Measurements from ENCODE around the gene CFAP74.
"Not testable (repeated sequence)": the region's sequence is repeated elsewhere in the genome, so short reads cannot be mapped to it uniquely, and the experiment has no call there.

Gene CFAP74

DNA sequence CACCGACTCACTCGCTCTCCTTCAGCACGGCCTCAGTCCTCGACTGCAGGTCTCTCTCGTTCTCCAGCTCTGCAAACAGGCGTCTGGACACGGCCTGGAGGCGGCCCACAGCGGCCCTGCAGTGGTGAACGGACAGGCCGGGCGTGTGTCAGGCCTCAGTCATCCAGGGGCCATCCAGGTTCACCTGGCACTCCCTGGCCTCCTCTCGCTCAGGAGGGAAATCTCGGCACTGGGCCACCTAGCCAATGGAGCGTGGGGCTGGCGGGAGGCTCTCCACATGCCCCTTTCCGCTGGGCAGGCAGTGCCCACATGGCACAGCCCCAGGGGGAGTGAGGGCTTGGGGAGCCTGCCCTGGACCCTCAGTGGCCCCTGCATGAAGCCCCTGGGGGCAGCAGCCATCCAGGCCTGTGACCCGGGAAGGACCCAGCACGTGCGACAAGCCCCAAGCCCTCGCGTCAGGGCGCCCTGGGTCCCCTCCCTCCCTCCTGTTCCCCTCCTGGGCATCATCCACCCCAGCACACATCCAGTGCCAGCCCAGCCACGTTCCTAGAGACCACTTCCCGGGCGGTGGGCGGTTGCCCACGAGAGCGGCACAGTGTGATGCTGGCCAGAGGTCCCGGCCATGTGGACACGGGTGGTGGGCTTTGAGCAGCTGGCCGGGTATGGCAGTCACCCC lies 18.1 kb downstream of the CFAP74 start:
- no peak overlapping the region for H3K4me3 Mint-ChIP-seq
- DNase-seq (ENCODE audit: low spot score in 2 of 2), result no peak
- H3K27ac Mint-ChIP-seq (ENCODE audit: low read depth), result no peak overlapping the region
- no peaks in the 10 kb centered on the region for H3K4me1 Mint-ChIP-seq
- no peaks in the 10 kb centered on the region for H3K36me3 Mint-ChIP-seq (ENCODE audit: insufficient read depth)
- no peaks in the 10 kb centered on the region for H3K9me3 Mint-ChIP-seq
- ATAC-seq (replicated peaks; ENCODE audit: extremely low read depth, poor library complexity, severe bottlenecking), result no peak
- peaks cover 27% of the 10 kb centered on the region for H3K27me3 Mint-ChIP-seq

GRCh38 chr1:1984560-1985070 lies 19.0 kb downstream of the CFAP74 start:
- H3K4me1 Mint-ChIP-seq, result no peaks in the 10 kb centered on the region
- peaks cover 18% of the 10 kb centered on the region for H3K27me3 Mint-ChIP-seq
- no peak overlapping the region for H3K4me3 Mint-ChIP-seq
- DNase-seq (ENCODE audit: low spot score in 2 of 2), result no peak
- H3K27ac Mint-ChIP-seq (ENCODE audit: low read depth), result no peak overlapping the region
- no peaks in the 10 kb centered on the region for H3K9me3 Mint-ChIP-seq
- no peaks in the 10 kb centered on the region for H3K36me3 Mint-ChIP-seq (ENCODE audit: insufficient read depth)
- ATAC-seq (replicated peaks; ENCODE audit: extremely low read depth, poor library complexity, severe bottlenecking), result no peak

DNA sequence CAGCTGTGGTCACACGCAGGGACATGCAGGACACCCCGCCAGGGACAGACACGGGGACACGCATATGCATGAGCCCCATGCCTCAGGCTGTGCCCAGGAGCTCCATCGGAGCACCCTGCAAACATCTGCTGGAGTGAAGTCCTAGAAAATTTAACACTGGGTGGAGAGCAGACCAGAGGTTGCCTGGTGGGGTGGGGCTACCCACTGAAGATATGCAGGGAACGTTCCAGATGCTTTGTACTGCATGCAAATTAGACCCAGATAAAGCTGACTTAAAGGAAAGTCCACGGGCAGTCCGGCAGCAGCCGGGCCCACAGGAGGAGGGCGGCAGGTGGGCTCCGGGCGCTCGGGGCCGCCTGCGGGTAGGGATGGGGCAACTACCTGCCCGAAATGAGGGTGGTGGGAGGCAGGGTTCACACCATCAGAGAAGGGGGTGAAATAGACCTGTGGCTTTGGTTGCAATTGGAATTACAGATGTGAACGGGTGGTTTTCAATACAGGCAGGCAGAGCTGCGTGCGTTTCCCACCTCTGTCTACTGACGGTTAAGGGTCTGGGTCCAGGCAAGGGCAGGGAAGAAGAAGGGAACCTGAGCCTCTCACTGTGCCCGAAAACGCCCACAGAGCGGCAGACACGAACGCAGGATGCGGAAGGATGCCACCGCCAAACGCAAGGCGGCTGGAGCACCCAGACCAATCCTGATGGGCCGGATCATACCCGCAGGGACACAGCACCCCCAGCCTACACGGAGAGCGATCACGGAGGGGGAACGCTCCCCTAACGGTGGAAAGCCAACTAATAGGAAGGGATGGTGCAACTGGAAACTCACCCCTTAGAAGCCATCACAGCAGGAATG lies 21.0 kb downstream of the CFAP74 start:
- Mint-ChIP-seq H3K4me3 (no peak overlapping the region), H3K36me3 (ENCODE audit: insufficient read depth) (no peaks in the 10 kb centered on the region), H3K9me3 (no peaks in the 10 kb centered on the region), H3K27me3 (no peaks in the 10 kb centered on the region), H3K27ac (ENCODE audit: low read depth) (no peak overlapping the region), H3K4me1 (no peaks in the 10 kb centered on the region)
- ATAC-seq (replicated peaks; ENCODE audit: extremely low read depth, poor library complexity, severe bottlenecking) (no peak), DNase-seq (ENCODE audit: low spot score in 2 of 2) (no peak)

GRCh38 chr1:1981631-1982327 lies 21.8 kb downstream of the CFAP74 start:
- H3K4me1 Mint-ChIP-seq, result not testable (repeated sequence)

DNA sequence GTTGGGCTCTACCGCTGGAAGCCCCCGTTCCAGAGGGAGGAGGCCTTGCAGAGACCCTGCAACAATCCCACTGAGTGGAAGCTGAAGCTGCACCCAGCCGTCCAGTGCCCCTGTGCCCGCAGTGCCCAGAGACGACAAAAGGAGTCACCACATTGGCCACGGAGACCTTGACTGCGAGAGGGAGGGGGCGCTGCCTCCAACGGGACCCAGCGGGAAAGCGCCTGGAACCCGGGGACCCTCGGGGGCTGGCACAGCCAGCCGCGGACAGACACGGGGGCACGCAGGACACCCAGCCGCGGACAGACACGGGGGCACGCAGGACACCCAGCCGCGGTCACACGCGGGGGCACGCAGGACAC lies 22.5 kb downstream of the CFAP74 start:
- Mint-ChIP-seq H3K4me3 (no peak overlapping the region), H3K4me1 (no peaks in the 10 kb centered on the region), H3K9me3 (no peaks in the 10 kb centered on the region), H3K36me3 (ENCODE audit: insufficient read depth) (no peaks in the 10 kb centered on the region), H3K27ac (ENCODE audit: low read depth) (no peak overlapping the region), H3K27me3 (no peaks in the 10 kb centered on the region)
- no peak for ATAC-seq (replicated peaks; ENCODE audit: extremely low read depth, poor library complexity, severe bottlenecking)
- no peak for DNase-seq (ENCODE audit: low spot score in 2 of 2)

More at GRCh38 chr1:1981631-1982327, 21.8 kb downstream of the CFAP74 start:
- H3K27me3 Mint-ChIP-seq; H3K27ac Mint-ChIP-seq (ENCODE audit: low read depth); ATAC-seq (replicated peaks; ENCODE audit: extremely low read depth, poor library complexity, severe bottlenecking); H3K36me3 Mint-ChIP-seq (ENCODE audit: insufficient read depth); H3K9me3 Mint-ChIP-seq; H3K4me3 Mint-ChIP-seq; DNase-seq (ENCODE audit: low spot score in 2 of 2): not testable (repeated sequence)

DNA sequence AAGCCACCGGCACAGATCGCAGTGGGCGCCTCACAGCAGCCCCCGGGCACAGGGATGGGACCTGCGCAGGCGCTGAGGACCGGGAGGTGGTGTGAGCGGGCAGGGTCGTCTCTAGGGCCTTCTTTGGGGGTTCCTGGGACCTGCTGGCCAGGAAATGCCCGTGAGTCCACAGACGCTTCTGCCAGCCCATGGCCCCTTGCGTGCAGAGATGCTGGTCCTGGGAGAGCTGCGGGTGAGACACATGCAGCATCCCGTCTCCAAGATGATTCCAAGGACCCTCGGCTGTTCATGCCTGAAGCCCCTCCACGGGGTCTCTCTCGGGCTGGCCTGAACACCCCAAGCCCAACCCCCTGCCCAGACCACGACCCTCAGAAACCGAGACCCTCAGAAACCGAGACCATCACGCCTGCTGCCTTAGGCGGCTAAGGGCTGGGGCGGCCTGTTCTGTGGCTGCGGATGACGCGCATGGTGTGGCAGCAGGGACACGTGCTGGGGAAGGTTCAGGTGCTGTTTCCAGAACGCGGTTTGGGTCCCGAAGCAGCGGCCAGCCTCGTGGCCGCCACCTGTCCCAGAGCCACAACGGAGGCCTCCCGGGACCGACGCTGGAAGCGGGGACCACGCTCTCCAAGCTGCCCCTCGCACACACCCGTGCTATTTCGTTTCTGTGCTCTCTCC lies 23.0 kb downstream of the CFAP74 start:
- H3K27ac Mint-ChIP-seq (ENCODE audit: low read depth), result no peak overlapping the region
- no peaks in the 10 kb centered on the region for H3K36me3 Mint-ChIP-seq (ENCODE audit: insufficient read depth)
- H3K4me3 Mint-ChIP-seq, result no peak overlapping the region
- H3K27me3 Mint-ChIP-seq, result no peaks in the 10 kb centered on the region
- ATAC-seq (replicated peaks; ENCODE audit: extremely low read depth, poor library complexity, severe bottlenecking) (no peak), DNase-seq (ENCODE audit: low spot score in 2 of 2) (no peak)
- H3K9me3 Mint-ChIP-seq, result no peaks in the 10 kb centered on the region
- no peaks in the 10 kb centered on the region for H3K4me1 Mint-ChIP-seq

DNA sequence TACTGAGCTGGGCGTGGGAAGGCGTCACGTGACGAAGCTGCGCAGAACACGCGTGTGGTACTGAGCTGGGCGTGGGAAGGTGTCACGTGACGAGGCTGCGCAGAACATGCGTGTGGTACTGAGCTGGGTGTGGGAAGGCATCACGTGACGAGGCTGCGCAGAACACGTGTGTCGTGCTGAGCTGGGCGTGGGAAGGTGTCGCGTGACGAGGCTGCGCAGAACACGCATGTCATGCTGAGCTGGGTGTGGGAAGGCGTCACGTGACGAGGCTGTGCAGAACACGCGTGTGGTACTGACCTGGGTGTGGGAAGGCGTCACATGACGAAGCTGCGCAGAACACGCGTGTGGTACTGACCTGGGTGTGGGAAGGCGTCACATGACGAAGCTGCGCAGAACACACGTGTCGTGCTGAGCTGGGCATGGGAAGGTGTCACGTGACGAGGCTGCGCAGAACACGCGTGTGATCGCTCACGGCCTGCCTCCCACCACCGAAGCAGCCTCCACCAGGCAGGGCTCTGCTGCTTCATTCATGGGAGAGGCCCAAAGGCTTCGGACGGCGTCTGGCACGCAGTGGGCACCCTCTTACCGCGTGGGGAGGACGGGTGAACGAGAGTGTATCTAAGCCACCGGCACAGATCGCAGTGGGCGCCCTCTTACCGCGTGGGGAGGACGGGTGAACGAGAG lies 24.0 kb downstream of the CFAP74 start:
- no peaks in the 10 kb centered on the region for H3K27me3 Mint-ChIP-seq
- no peak for DNase-seq (ENCODE audit: low spot score in 2 of 2)
- H3K4me1 Mint-ChIP-seq, result no peaks in the 10 kb centered on the region
- no peaks in the 10 kb centered on the region for H3K9me3 Mint-ChIP-seq
- H3K27ac Mint-ChIP-seq (ENCODE audit: low read depth), result no peak overlapping the region
- no peak overlapping the region for H3K4me3 Mint-ChIP-seq
- ATAC-seq (replicated peaks; ENCODE audit: extremely low read depth, poor library complexity, severe bottlenecking), result no peak
- H3K36me3 Mint-ChIP-seq (ENCODE audit: insufficient read depth), result no peaks in the 10 kb centered on the region

- not testable (repeated sequence) for DNase-seq (ENCODE audit: low spot score in 2 of 2); H3K27me3 Mint-ChIP-seq; H3K4me3 Mint-ChIP-seq; H3K9me3 Mint-ChIP-seq; H3K27ac Mint-ChIP-seq (ENCODE audit: low read depth); ATAC-seq (replicated peaks; ENCODE audit: extremely low read depth, poor library complexity, severe bottlenecking); H3K36me3 Mint-ChIP-seq (ENCODE audit: insufficient read depth); H3K4me1 Mint-ChIP-seq
Observed at GRCh38 chr1:1978690-1979481, 24.7 kb downstream of the CFAP74 start.

GRCh38 chr1:1978108-1978507 lies 25.5 kb downstream of the CFAP74 start:
- Mint-ChIP-seq H3K27me3 (peaks cover 6% of the 10 kb centered on the region), H3K4me3 (no peak overlapping the region), H3K4me1 (no peaks in the 10 kb centered on the region), H3K27ac (ENCODE audit: low read depth) (no peak overlapping the region), H3K36me3 (ENCODE audit: insufficient read depth) (no peaks in the 10 kb centered on the region), H3K9me3 (no peaks in the 10 kb centered on the region)
- no peak for DNase-seq (ENCODE audit: low spot score in 2 of 2)
- ATAC-seq (replicated peaks; ENCODE audit: extremely low read depth, poor library complexity, severe bottlenecking), result no peak

DNA sequence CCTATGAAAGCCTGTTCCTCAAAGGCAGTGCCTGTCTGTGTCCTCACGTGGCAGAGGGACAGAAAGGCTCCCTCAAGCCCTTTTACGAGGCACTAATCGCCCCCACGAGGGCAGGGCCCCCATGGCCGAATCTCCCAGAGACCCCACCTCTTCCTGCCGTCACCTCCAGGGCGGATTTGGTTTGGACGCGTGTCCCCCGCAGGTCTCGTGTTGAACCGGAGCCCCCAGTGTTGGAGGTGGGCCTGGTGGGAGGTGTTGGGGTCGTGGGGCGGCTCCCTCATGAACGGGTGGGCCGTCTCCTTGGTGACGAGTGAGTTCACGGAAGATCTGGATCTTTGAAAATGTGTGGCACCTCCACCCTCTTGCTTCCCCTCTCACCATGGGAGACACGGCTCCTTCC lies 27.6 kb downstream of the CFAP74 start:
- Mint-ChIP-seq H3K27me3 (peaks cover 9% of the 10 kb centered on the region), H3K27ac (ENCODE audit: low read depth) (no peak overlapping the region), H3K4me1 (no peaks in the 10 kb centered on the region), H3K4me3 (no peak overlapping the region), H3K36me3 (ENCODE audit: insufficient read depth) (no peaks in the 10 kb centered on the region), H3K9me3 (no peaks in the 10 kb centered on the region)
- ATAC-seq (replicated peaks; ENCODE audit: extremely low read depth, poor library complexity, severe bottlenecking) (no peak), DNase-seq (ENCODE audit: low spot score in 2 of 2) (no peak)

GRCh38 chr1:1975535-1975934 lies 28.1 kb downstream of the CFAP74 start:
- no peak overlapping the region for H3K4me3 Mint-ChIP-seq
- ATAC-seq (replicated peaks; ENCODE audit: extremely low read depth, poor library complexity, severe bottlenecking) (no peak), DNase-seq (ENCODE audit: low spot score in 2 of 2) (no peak)
- H3K9me3 Mint-ChIP-seq, result no peaks in the 10 kb centered on the region
- H3K27me3 Mint-ChIP-seq, result peaks cover 9% of the 10 kb centered on the region
- no peak overlapping the region for H3K27ac Mint-ChIP-seq (ENCODE audit: low read depth)
- no peaks in the 10 kb centered on the region for H3K4me1 Mint-ChIP-seq
- no peaks in the 10 kb centered on the region for H3K36me3 Mint-ChIP-seq (ENCODE audit: insufficient read depth)

All from central memory CD8-positive, alpha-beta T cell (primary cell).